ENCODE data around the gene ZNF516. TPM values are rescaled to one million over a fixed set of nuclear protein-coding genes. Genes with fewer than 3 reads are reported as not detected.

ZNF516 gene
- total and polyA plus RNA-seq, 8 donors = 5.4 to 21.3 (median 12.7) TPM

GRCh38 chr18:76441002-76441667, 53.9 kb downstream of the ZNF516 start:
- Histone ChIP-seq H3K9me3 (no peaks in the 10 kb centered on the region), H3K27ac (no peak overlapping the region), H3K4me3 (no peak overlapping the region), H3K27me3 (no peaks in the 10 kb centered on the region), H3K4me1 (peaks cover 0 to 7% (median 0%) of the 10 kb centered on the region in 3 donors), H3K36me3 (peaks cover 0 to 30% (median 11%) of the 10 kb centered on the region in 3 donors)
- TF ChIP-seq CTCF (IDR thresholded peaks at IDR 0.05) = no peak
- ATAC-seq = no peak
- WGBS, 2 donors = 96 to 98% methylated on average over 50 to 54 of the region's 54 CpGs
- FAIRE-seq = no peak
- DNase-seq = peak in 1 of 6 donors; percentile 68
- intact Hi-C loops (cut with DNase I) = no loop called here

DNA sequence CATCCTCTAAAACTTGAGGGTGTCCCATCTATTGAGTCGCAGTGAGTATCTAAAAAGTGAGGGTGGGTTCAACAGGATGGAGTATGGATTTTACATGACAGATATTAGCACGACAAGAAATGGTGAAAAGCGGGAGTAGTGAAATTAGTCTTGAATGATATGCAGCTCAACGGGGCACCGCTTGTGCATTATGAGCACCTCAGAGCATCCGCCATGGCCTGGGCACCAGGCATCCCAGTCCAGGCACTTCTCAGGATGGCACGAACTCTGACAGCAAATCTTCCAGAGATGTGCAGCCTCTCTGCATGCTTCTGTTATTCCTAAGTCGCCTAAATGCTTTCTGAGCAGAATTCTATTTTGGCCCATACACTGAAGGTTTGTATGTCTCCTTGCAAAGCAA, 57.1 kb downstream of the ZNF516 start:
- DNase-seq = no peak
- Histone ChIP-seq H3K4me3 (no peak overlapping the region), H3K9me3 (no peaks in the 10 kb centered on the region), H3K4me1 (no peaks in the 10 kb centered on the region), H3K36me3 (peaks cover 0 to 30% (median 11%) of the 10 kb centered on the region in 3 donors), H3K27me3 (no peaks in the 10 kb centered on the region), H3K27ac (no peak overlapping the region)
- 90 to 93% methylated on average over 8 of the region's 8 CpGs for WGBS, 2 donors
- intact Hi-C loops (cut with DNase I) = no loop called here
- no peak for TF ChIP-seq CTCF (IDR thresholded peaks at IDR 0.05)
- ATAC-seq = no peak
- no peak for FAIRE-seq

- WGBS, 2 donors = 91 to 95% methylated on average over 11 of the region's 11 CpGs
- Histone ChIP-seq H3K36me3 (peaks cover 0 to 22% (median 6%) of the 10 kb centered on the region in 3 donors), H3K9me3 (no peaks in the 10 kb centered on the region), H3K4me3 (no peak overlapping the region), H3K4me1 (no peaks in the 10 kb centered on the region), H3K27me3 (no peaks in the 10 kb centered on the region), H3K27ac (no peak overlapping the region)
- intact Hi-C loops (cut with DNase I) = no loop called here
- ATAC-seq (no peak), DNase-seq (peak in 1 of 6 donors; percentile 22), FAIRE-seq (no peak)
- TF ChIP-seq CTCF (IDR thresholded peaks at IDR 0.05) = no peak
These were observed 58.0 kb downstream of the ZNF516 start for GRCh38 chr18:76437011-76437410.

GRCh38 chr18:76436342-76436741, 58.7 kb downstream of the ZNF516 start:
- peak in 1 of 6 donors; percentile 18 for DNase-seq
- no peak overlapping the region for H3K4me3 ChIP-seq
- intact Hi-C loops (cut with DNase I) = no loop called here
- 89 to 92% methylated on average over 16 of the region's 16 CpGs for WGBS, 2 donors
- H3K9me3 ChIP-seq = no peaks in the 10 kb centered on the region
- H3K27me3 ChIP-seq = no peaks in the 10 kb centered on the region
- no peak for ATAC-seq
- no peak for TF ChIP-seq CTCF (IDR thresholded peaks at IDR 0.05)
- H3K27ac ChIP-seq = no peak overlapping the region
- no peaks in the 10 kb centered on the region for H3K4me1 ChIP-seq
- FAIRE-seq = no peak
- H3K36me3 ChIP-seq = peaks cover 0 to 15% (median 6%) of the 10 kb centered on the region in 3 donors

GRCh38 chr18:76435316-76435989, 59.6 kb downstream of the ZNF516 start:
- ATAC-seq (peak in 2 of 4 donors; percentile 33 to 50), DNase-seq (peak in 1 of 6 donors; percentile 10), FAIRE-seq (no peak)
- intact Hi-C loops (cut with DNase I) = no loop called here
- peaks cover 0 to 8% (median 0%) of the 10 kb centered on the region in 3 donors for H3K36me3 ChIP-seq
- no peak overlapping the region for H3K27ac ChIP-seq
- no peak for TF ChIP-seq CTCF (IDR thresholded peaks at IDR 0.05)
- no peaks in the 10 kb centered on the region for H3K9me3 ChIP-seq
- H3K4me3 ChIP-seq = no peak overlapping the region
- no peaks in the 10 kb centered on the region for H3K27me3 ChIP-seq
- H3K4me1 ChIP-seq = no peaks in the 10 kb centered on the region
- WGBS, 2 donors = 83 to 87% methylated on average over 17 of the region's 17 CpGs
